Mononuclear cell (primary cell): ENCODE data around the gene HES5. TPM values are rescaled to one million over a fixed set of nuclear protein-coding genes. Genes with fewer than 3 reads are reported as not detected.

ENCODE experiments used
- H3K27me3 ChIP-seq: 2 replicates; pipeline ENCODE4 v1.6.0; 2011; ENCODE audit warnings: low read length, control low read depth; ENCODE audit not compliant: insufficient read depth
- H3K4me1 ChIP-seq: 2 replicates; pipeline ENCODE4 v1.5.1; 2011; ENCODE audit warnings: mild to moderate bottlenecking, low read length, control low read depth; ENCODE audit not compliant: insufficient read depth
- H3K4me3 ChIP-seq: 2 replicates; pipeline ENCODE4 v1.5.1; 2011; ENCODE audit warnings: mild to moderate bottlenecking, low read length, moderate library complexity
- H3K9me3 ChIP-seq: 2 replicates; pipeline ENCODE4 v1.5.1; 2011; ENCODE audit warnings: low read depth, mild to moderate bottlenecking, control low read depth, low read length
- total RNA-seq: library from RNA; depleted of rRNA; stranded (reverse); fragments of >200 nt; gene quantifications from one replicate; pipeline ENCODE4 v1.2.3, GENCODE V29; 2012

HES5 gene
- total RNA-seq, 1 donor = not detected

DNA sequence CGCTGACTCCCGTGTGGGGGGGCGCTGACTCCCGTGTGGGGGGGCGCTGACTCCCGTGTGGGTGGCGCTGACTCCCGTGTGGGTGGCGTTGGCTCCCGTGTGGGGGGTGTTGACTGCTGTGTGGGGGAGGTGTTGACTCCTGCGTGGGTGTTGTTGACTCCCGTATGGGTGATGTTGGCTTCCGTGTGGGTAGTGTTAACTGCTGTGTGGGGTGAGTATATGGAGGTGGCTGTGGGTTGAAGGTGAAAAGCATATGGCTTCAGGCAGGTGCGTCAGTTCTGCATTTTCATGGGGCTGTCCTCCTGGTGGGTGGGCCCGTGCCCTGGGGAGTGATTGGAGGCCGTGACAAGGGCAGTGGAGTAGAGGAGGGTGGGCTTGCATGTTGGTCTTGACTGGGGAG lies 46.1 kb downstream of the HES5 start:
- H3K9me3 ChIP-seq = no peaks in the 10 kb centered on the region
- H3K4me3 ChIP-seq = no peak overlapping the region
- H3K27me3 ChIP-seq = no peaks in the 10 kb centered on the region
- H3K4me1 ChIP-seq = no peaks in the 10 kb centered on the region

- Histone ChIP-seq H3K9me3 (no peaks in the 10 kb centered on the region), H3K4me3 (no peak overlapping the region), H3K27me3 (no peaks in the 10 kb centered on the region), H3K4me1 (no peaks in the 10 kb centered on the region)
Measured at GRCh38 chr1:2483026-2483425, 47.0 kb downstream of the HES5 start.

DNA sequence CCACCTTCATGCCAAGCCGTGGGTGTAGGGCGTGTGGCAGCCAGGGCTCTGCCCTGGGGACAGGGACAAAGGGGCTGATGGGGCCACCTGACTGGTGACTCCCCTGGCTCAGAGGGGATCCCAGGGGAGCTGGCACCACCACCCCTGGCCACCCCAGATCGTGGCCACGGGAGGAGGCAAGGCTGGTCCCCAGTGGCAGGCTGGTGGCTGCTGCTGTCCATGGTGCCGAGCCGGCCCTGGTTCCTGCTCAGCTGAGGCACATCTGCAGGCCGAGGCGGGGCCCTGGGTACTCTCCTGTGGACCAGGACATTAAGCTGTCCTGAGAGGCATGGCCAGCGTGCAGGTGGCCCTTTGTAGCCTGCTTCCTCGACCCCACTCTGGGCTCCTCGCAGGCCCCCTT lies 47.5 kb downstream of the HES5 start:
- no peaks in the 10 kb centered on the region for H3K4me1 ChIP-seq
- H3K4me3 ChIP-seq = no peak overlapping the region
- no peaks in the 10 kb centered on the region for H3K9me3 ChIP-seq

GRCh38 chr1:2481885-2482284 lies 48.2 kb downstream of the HES5 start:
- no peaks in the 10 kb centered on the region for H3K27me3 ChIP-seq
- no peak overlapping the region for H3K4me3 ChIP-seq
- no peaks in the 10 kb centered on the region for H3K9me3 ChIP-seq
- no peaks in the 10 kb centered on the region for H3K4me1 ChIP-seq

More for the DNA sequence above, 47.5 kb downstream of the HES5 start:
- no peaks in the 10 kb centered on the region for H3K27me3 ChIP-seq

DNA sequence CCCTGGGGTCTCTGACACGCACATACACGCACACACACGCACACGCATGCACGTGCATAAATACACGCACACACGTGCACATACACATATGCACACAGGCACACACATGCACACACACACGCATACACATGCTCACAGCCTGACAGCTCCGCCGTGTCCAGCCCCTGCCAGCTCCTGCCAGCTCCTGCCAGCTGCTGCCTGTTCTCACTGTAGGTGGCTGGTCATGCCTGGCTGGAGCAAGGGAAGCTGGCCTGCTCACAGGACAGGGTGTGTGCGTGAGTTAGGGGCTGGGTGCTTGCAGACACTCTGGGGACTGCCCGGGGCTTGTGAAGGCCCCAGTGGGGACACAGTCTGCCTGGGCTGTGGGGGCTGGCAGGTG lies 49.1 kb downstream of the HES5 start:
- no peaks in the 10 kb centered on the region for H3K27me3 ChIP-seq
- H3K4me1 ChIP-seq = no peaks in the 10 kb centered on the region
- H3K9me3 ChIP-seq = no peaks in the 10 kb centered on the region
- H3K4me3 ChIP-seq = no peak overlapping the region

DNA sequence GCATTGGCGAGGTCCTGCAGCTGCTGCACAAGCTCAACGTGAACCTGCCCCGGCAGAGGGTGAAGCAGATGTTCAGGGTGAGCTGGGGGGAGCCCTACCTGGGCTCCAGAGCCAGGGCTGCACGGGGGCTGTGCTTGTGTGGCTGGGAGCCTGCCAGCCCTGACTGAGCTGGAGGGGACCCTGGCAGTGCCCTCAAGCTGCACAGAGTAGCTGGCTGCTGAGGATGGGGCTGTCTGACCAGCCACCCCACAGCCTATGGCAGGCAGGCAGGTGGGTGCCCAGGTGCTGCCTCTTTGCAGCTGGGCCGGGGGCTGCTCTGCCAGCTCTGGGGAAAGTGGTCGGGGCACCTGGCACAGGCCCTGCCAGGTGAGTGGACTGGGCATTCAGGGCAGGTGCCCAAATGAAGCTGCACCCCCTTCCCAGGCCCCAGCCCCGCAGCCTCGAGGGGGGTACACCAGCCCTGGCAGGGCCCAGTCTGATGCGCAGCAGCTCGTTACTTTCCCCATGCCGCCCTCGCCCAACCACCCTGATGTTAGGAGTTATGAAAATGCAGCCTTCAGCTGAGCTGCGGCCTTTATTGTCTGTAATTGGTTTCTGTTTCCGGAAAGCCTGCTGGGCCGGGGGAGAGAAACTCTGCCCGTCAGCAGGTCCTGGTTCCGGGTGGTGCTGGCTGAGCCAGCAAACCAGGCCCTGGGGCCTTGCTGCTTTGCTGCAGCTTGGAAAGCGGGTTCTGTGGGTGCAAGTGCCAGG lies 49.7 kb downstream of the HES5 start:
- Histone ChIP-seq H3K4me3 (no peak overlapping the region), H3K4me1 (no peaks in the 10 kb centered on the region), H3K27me3 (no peaks in the 10 kb centered on the region), H3K9me3 (no peaks in the 10 kb centered on the region)

DNA sequence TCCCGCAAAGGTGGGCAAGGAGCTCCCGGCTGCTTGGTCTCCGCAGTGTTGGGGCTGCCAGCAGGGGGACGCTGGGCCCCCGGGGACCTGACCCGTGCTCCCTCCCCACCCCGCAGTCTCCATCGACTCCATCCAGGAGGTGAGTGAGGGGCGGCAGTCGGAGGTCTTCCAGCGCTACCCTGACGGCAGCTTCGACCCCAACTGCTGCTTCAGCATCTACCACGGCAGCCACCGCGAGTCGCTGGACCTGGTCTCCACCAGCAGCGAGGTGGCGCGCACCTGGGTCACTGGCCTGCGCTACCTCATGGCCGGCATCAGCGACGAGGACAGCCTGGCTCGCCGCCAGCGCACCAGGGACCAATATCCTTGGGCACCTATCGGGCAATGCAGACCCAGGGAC lies 50.4 kb downstream of the HES5 start:
- Histone ChIP-seq H3K4me1 (no peaks in the 10 kb centered on the region), H3K27me3 (no peaks in the 10 kb centered on the region), H3K9me3 (no peaks in the 10 kb centered on the region), H3K4me3 (no peak overlapping the region)

GRCh38 chr1:2479186-2479585 lies 50.9 kb downstream of the HES5 start:
- H3K27me3 ChIP-seq = no peaks in the 10 kb centered on the region
- no peaks in the 10 kb centered on the region for H3K9me3 ChIP-seq
- H3K4me1 ChIP-seq = no peaks in the 10 kb centered on the region
- no peak overlapping the region for H3K4me3 ChIP-seq

Other genes with a start within 250 kb of the HES5 start
- gene MORN1, start 138.7 kb downstream of the HES5 start, total RNA-seq = 4.2 TPM
- 18.8 TPM for gene RER1, start 138.4 kb downstream of the HES5 start, total RNA-seq
- 7.5 TPM for gene PEX10, start 117.7 kb downstream of the HES5 start, total RNA-seq
- gene PLCH2, start 54.0 kb downstream of the HES5 start, total RNA-seq = 4.7 TPM
- gene PANK4, start 3.7 kb downstream of the HES5 start, total RNA-seq = 33.5 TPM
- gene TNFRSF14, start 26.1 kb upstream of the HES5 start, total RNA-seq = 127 TPM
- gene PRXL2B, start 56.5 kb upstream of the HES5 start, total RNA-seq = 4.2 TPM
- gene MMEL1, start 102.8 kb upstream of the HES5 start, total RNA-seq = 0.63 TPM